ENCODE measurements around the gene HIPK1.

HIPK1 gene

DNA sequence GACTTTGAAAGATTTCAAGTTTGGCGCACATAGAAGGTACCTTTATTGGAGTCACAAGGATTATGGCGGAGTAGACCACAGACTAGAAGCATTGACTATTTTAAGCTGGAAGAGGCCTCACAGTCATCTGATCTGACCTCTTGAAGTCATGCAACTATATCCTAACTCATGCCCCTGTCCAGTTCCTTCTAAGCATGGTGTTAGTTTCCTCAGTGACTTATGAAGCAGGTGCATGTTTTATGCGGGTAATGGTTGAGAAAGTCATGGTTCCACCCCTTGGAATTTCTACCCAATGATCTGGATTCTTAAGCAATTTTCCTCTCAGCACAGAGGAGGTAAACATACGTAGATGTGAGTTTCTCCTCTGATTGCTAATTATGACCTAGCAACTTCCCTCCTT, 61.8 kb downstream of the HIPK1 start:
- Histone ChIP-seq H3K9ac (ENCODE audit: insufficient read length, low read depth) (no peak overlapping the region), H3K9me3 (ENCODE audit: insufficient read depth, low read length) (peaks cover 36% of the 10 kb centered on the region), H3K36me3 (ENCODE audit: insufficient read depth, insufficient read length, low read length) (no peaks in the 10 kb centered on the region), H3K4me3 (ENCODE audit: insufficient read length, low read depth) (no peak overlapping the region), H3K4me1 (ENCODE audit: insufficient read depth, insufficient read length) (no peaks in the 10 kb centered on the region), H3K27me3 (ENCODE audit: insufficient read depth, insufficient read length) (no peaks in the 10 kb centered on the region)
- TF ChIP-seq YY1 (IDR thresholded peaks at IDR 0.05; ENCODE audit: insufficient read depth, insufficient read length) (no peak), SUZ12 (IDR thresholded peaks at IDR 0.05; ENCODE audit: extremely low read depth, insufficient read depth, insufficient read length) (no peak), ZNF274 (IDR thresholded peaks at IDR 0.05; ENCODE audit: low read depth, low read length) (no peak)
- no peak for DNase-seq (ENCODE audit: low read depth, low spot score)

DNA sequence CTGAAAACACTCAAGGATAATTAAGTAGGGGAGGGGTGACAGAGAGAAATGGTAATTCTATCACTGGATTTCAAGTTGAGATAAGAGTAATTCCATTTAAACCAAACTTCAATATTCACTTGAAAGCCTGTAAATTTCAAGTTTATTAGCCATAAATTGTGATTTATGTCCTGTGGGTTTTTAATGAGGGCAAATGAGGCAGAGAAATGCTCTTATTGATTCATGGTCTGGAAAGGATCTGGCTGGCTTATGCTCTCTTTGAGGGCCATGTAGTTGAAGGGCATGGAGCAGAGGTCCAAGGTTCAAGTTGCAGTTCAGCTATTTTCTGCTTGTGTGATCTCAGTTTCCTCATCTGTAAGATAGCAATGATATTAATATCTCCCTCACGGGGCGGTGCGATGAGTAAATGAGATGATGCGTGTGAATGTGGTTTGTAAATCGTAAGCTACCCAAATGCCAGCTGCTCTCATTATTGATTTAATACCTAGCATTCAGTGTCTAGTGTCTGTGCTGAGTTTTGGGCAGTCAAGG, 62.4 kb downstream of the HIPK1 start:
- no peak for DNase-seq (ENCODE audit: low read depth, low spot score)
- Histone ChIP-seq H3K27me3 (ENCODE audit: insufficient read depth, insufficient read length) (no peaks in the 10 kb centered on the region), H3K9me3 (ENCODE audit: insufficient read depth, low read length) (peaks cover 37% of the 10 kb centered on the region), H3K9ac (ENCODE audit: insufficient read length, low read depth) (no peak overlapping the region), H3K36me3 (ENCODE audit: insufficient read depth, insufficient read length, low read length) (no peaks in the 10 kb centered on the region), H3K4me3 (ENCODE audit: insufficient read length, low read depth) (no peak overlapping the region), H3K4me1 (ENCODE audit: insufficient read depth, insufficient read length) (no peaks in the 10 kb centered on the region)
- TF ChIP-seq ZNF274 (IDR thresholded peaks at IDR 0.05; ENCODE audit: low read depth, low read length) = no peak
- no peak for TF ChIP-seq YY1 (IDR thresholded peaks at IDR 0.05; ENCODE audit: insufficient read depth, insufficient read length)
- TF ChIP-seq SUZ12 (IDR thresholded peaks at IDR 0.05; ENCODE audit: extremely low read depth, insufficient read depth, insufficient read length) = no peak

DNA sequence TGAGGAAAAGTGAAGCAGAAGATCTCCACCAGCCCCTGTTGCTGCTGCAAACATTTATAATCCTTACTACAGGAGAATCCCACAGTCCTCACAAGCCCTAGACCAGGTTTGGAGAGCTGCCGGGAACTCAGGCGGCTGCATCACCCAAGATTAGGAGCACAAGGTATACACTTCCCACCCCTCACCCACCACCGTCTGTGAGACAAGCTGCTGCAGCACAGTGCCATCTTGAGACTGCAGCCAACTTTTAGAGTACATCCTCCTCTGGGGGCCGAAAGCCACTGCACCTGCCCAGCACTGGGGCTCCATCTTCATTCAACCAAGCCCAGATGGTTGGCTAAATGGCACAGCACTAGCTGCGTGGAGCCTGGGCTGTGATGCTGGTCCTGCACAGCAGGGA, 63.9 kb downstream of the HIPK1 start:
- Histone ChIP-seq H3K4me3 (ENCODE audit: insufficient read length, low read depth) (no peak overlapping the region), H3K36me3 (ENCODE audit: insufficient read depth, insufficient read length, low read length) (no peaks in the 10 kb centered on the region), H3K4me1 (ENCODE audit: insufficient read depth, insufficient read length) (no peaks in the 10 kb centered on the region), H3K27me3 (ENCODE audit: insufficient read depth, insufficient read length) (no peaks in the 10 kb centered on the region), H3K9ac (ENCODE audit: insufficient read length, low read depth) (no peak overlapping the region), H3K9me3 (ENCODE audit: insufficient read depth, low read length) (peaks cover 33% of the 10 kb centered on the region)
- no peak for DNase-seq (ENCODE audit: low read depth, low spot score)
- TF ChIP-seq SUZ12 (IDR thresholded peaks at IDR 0.05; ENCODE audit: extremely low read depth, insufficient read depth, insufficient read length) (no peak), YY1 (IDR thresholded peaks at IDR 0.05; ENCODE audit: insufficient read depth, insufficient read length) (no peak), ZNF274 (IDR thresholded peaks at IDR 0.05; ENCODE audit: low read depth, low read length) (no peak)

DNA sequence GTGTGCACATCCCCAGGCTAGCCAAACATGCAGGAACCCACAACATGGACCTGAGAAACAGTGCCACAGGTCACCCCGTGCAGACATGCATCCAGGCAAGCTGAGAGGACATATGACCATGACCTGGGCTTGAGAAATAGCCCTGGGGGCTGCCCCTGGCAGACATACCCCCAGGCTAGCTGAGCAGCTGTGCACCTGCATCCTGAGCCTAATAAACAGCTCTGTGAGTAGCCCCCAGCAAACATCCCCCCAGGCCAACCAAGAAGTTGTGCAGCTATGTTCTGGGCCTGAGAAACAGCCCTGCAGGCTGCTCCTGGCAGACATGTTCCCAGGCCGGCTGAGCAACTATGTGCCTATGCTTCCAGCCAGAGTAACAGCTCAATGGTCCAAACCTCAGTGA, 64.6 kb downstream of the HIPK1 start:
- H3K9ac ChIP-seq (ENCODE audit: insufficient read length, low read depth) = no peak overlapping the region
- H3K36me3 ChIP-seq (ENCODE audit: insufficient read depth, insufficient read length, low read length) = no peaks in the 10 kb centered on the region
- TF ChIP-seq SUZ12 (IDR thresholded peaks at IDR 0.05; ENCODE audit: extremely low read depth, insufficient read depth, insufficient read length) (no peak), ZNF274 (IDR thresholded peaks at IDR 0.05; ENCODE audit: low read depth, low read length) (no peak), YY1 (IDR thresholded peaks at IDR 0.05; ENCODE audit: insufficient read depth, insufficient read length) (no peak)
- no peak overlapping the region for H3K4me3 ChIP-seq (ENCODE audit: insufficient read length, low read depth)
- DNase-seq (ENCODE audit: low read depth, low spot score) = no peak
- H3K4me1 ChIP-seq (ENCODE audit: insufficient read depth, insufficient read length) = no peaks in the 10 kb centered on the region
- H3K9me3 ChIP-seq (ENCODE audit: insufficient read depth, low read length) = peaks cover 33% of the 10 kb centered on the region
- no peaks in the 10 kb centered on the region for H3K27me3 ChIP-seq (ENCODE audit: insufficient read depth, insufficient read length)

DNA sequence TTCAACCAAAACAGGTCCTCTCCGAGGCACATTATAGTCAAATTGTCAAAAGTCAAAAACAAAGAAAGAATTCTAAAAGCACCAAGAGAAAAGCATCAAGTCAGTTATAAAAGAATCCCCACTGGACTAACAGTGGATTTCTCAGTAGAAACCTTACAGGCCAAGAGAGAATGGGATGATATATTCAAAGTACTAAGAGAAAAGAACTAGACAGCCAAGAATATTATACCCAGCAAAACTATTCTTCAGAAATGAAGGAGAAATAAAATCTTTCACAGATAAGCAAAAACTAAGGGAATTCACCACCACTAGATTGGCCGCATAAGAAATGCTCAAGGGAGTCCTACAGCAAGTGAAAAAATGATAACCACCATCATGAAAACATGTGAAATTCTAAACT, 66.3 kb downstream of the HIPK1 start:
- no peak for TF ChIP-seq YY1 (IDR thresholded peaks at IDR 0.05; ENCODE audit: insufficient read depth, insufficient read length)
- TF ChIP-seq ZNF274 (IDR thresholded peaks at IDR 0.05; ENCODE audit: low read depth, low read length) = no peak
- TF ChIP-seq SUZ12 (IDR thresholded peaks at IDR 0.05; ENCODE audit: extremely low read depth, insufficient read depth, insufficient read length) = no peak
- H3K9me3 ChIP-seq (ENCODE audit: insufficient read depth, low read length) = peaks cover 33% of the 10 kb centered on the region

DNA sequence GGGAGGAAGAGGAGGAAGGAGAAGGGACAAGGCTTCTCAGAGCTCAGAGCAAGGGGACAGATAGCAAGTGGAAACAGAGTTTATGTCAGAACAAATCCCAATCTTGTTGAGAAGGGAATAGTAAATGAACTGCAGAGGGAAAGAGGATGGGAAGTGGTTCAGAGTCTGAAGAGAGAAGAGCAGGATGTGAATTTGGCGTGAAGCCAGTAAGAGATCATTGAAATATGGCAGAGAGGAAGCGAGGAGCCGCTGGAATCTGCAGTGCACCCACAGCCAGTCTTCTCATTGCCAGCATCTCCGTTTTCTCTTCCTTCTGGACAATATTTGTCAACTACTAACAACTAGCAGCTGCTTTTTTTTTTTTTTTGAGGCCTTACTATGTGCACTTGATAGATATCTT, 69.2 kb downstream of the HIPK1 start:
- no peak overlapping the region for H3K9ac ChIP-seq (ENCODE audit: insufficient read length, low read depth)
- DNase-seq (ENCODE audit: low read depth, low spot score) = no peak
- TF ChIP-seq SUZ12 (IDR thresholded peaks at IDR 0.05; ENCODE audit: extremely low read depth, insufficient read depth, insufficient read length) = no peak
- no peak for TF ChIP-seq ZNF274 (IDR thresholded peaks at IDR 0.05; ENCODE audit: low read depth, low read length)
- TF ChIP-seq YY1 (IDR thresholded peaks at IDR 0.05; ENCODE audit: insufficient read depth, insufficient read length) = no peak

More for the DNA sequence above, 66.3 kb downstream of the HIPK1 start:
- no peak for DNase-seq (ENCODE audit: low read depth, low spot score)
- no peaks in the 10 kb centered on the region for H3K4me1 ChIP-seq (ENCODE audit: insufficient read depth, insufficient read length)
- no peak overlapping the region for H3K4me3 ChIP-seq (ENCODE audit: insufficient read length, low read depth)
- H3K27me3 ChIP-seq (ENCODE audit: insufficient read depth, insufficient read length) = no peaks in the 10 kb centered on the region
- H3K36me3 ChIP-seq (ENCODE audit: insufficient read depth, insufficient read length, low read length) = no peaks in the 10 kb centered on the region
- no peak overlapping the region for H3K9ac ChIP-seq (ENCODE audit: insufficient read length, low read depth)

DNA sequence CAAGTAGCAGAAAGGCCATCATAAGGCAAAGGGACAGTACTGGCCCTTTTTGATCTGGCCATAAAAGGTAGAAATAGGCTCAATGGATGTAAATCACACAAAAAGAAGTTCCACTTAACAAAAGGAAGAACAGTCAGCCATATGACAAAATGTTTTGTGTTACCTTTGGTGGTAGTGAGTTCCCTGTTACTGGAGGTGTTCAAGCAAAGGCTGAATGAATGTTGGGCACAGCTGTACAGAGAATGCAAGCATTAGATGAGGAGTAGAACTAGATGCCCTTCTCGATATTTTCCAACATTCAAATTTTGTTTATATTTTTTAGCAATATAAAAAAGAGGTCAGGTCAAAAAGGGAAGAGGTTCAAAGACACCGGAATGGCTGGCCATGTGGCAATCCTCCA, 70.1 kb downstream of the HIPK1 start:
- no peaks in the 10 kb centered on the region for H3K27me3 ChIP-seq (ENCODE audit: insufficient read depth, insufficient read length)
- no peak for TF ChIP-seq ZNF274 (IDR thresholded peaks at IDR 0.05; ENCODE audit: low read depth, low read length)
- TF ChIP-seq YY1 (IDR thresholded peaks at IDR 0.05; ENCODE audit: insufficient read depth, insufficient read length) = no peak
- no peak for TF ChIP-seq SUZ12 (IDR thresholded peaks at IDR 0.05; ENCODE audit: extremely low read depth, insufficient read depth, insufficient read length)

More for the DNA sequence above, 69.2 kb downstream of the HIPK1 start:
- H3K4me3 ChIP-seq (ENCODE audit: insufficient read length, low read depth) = no peak overlapping the region
- H3K4me1 ChIP-seq (ENCODE audit: insufficient read depth, insufficient read length) = peaks cover 7% of the 10 kb centered on the region
- no peaks in the 10 kb centered on the region for H3K27me3 ChIP-seq (ENCODE audit: insufficient read depth, insufficient read length)
- H3K9me3 ChIP-seq (ENCODE audit: insufficient read depth, low read length) = peaks cover 33% of the 10 kb centered on the region
- H3K36me3 ChIP-seq (ENCODE audit: insufficient read depth, insufficient read length, low read length) = no peaks in the 10 kb centered on the region

More for the DNA sequence above, 70.1 kb downstream of the HIPK1 start:
- H3K4me3 ChIP-seq (ENCODE audit: insufficient read length, low read depth) = no peak overlapping the region
- peaks cover 27% of the 10 kb centered on the region for H3K9me3 ChIP-seq (ENCODE audit: insufficient read depth, low read length)
- H3K36me3 ChIP-seq (ENCODE audit: insufficient read depth, insufficient read length, low read length) = no peaks in the 10 kb centered on the region
- no peak overlapping the region for H3K9ac ChIP-seq (ENCODE audit: insufficient read length, low read depth)
- no peak for DNase-seq (ENCODE audit: low read depth, low spot score)
- peaks cover 7% of the 10 kb centered on the region for H3K4me1 ChIP-seq (ENCODE audit: insufficient read depth, insufficient read length)
